Thoracic aorta (tissue), 2 donors: ENCODE results near the gene RAD51C. TPM values are rescaled to one million over a fixed set of nuclear protein-coding genes. Genes with fewer than 3 reads are reported as not detected.

Experiments used
- ATAC-seq: fragments of 150-250 bp; one replicate; pipeline ENCODE4 v1.8.0; 2017; ENCODE audit warnings: low read depth; ENCODE audit not compliant: insufficient number of reproducible peaks, low FRiP score
- DNase-seq: peaks from one replicate; pipeline ENCODE4 v3.0.0-alpha.2; 2020; ENCODE audit warnings: low spot score
- H3K27ac ChIP-seq, 2 donors: fragments of 200-600 bp; sonication (generic); 1 replicate in 1 of 2; 2 replicates in 1 of 2; pipeline ENCODE4 v1.5.1; 2016; ENCODE audit warnings: mild to moderate bottlenecking in 2 of 2, moderate library complexity in 2 of 2
- H3K27me3 ChIP-seq: fragments of 200-600 bp; sonication (generic); replicated peaks from 2 replicates; pipeline ENCODE4 v1.6.0; 2016; ENCODE audit warnings: mild to moderate bottlenecking; ENCODE audit not compliant: insufficient read depth
- H3K36me3 ChIP-seq: fragments of 200-600 bp; sonication (generic); one replicate; pipeline ENCODE4 v1.5.1; 2016
- H3K4me1 ChIP-seq, 2 donors: fragments of 200-600 bp; sonication (generic); 1 replicate in 1 of 2; 2 replicates in 1 of 2; pipeline versions ENCODE4 v1.5.1 to v1.6.0; 2016; ENCODE audit warnings: low read depth in 2 of 2, mild to moderate bottlenecking in 1 of 2; ENCODE audit not compliant: control insufficient read depth in 1 of 2
- H3K4me3 ChIP-seq: fragments of 200-600 bp; sonication (generic); 2 replicates; pipeline ENCODE4 v1.5.1; 2016; ENCODE audit warnings: mild to moderate bottlenecking
- H3K9me3 ChIP-seq: fragments of 200-600 bp; sonication (generic); 2 replicates; pipeline ENCODE4 v1.5.1; 2016
- total RNA-seq, 2 donors: library from RNA; depleted of rRNA; stranded (reverse); fragments of >200 nt; gene quantifications; one replicate each; pipeline versions ENCODE4 v1.1.0 to v1.2.3, GENCODE V29; 2016
- TF ChIP-seq, protein P1 (sequence below): fragments of 200-600 bp; sonication (generic); IDR thresholded peaks from one replicate; pipeline ENCODE4 v1.5.1; 2019; ENCODE audit warnings: antibody characterized with exemption

Gene RAD51C
- total RNA-seq, 2 donors from 2014 or later: 14.6 to 15.4 TPM

DNA sequence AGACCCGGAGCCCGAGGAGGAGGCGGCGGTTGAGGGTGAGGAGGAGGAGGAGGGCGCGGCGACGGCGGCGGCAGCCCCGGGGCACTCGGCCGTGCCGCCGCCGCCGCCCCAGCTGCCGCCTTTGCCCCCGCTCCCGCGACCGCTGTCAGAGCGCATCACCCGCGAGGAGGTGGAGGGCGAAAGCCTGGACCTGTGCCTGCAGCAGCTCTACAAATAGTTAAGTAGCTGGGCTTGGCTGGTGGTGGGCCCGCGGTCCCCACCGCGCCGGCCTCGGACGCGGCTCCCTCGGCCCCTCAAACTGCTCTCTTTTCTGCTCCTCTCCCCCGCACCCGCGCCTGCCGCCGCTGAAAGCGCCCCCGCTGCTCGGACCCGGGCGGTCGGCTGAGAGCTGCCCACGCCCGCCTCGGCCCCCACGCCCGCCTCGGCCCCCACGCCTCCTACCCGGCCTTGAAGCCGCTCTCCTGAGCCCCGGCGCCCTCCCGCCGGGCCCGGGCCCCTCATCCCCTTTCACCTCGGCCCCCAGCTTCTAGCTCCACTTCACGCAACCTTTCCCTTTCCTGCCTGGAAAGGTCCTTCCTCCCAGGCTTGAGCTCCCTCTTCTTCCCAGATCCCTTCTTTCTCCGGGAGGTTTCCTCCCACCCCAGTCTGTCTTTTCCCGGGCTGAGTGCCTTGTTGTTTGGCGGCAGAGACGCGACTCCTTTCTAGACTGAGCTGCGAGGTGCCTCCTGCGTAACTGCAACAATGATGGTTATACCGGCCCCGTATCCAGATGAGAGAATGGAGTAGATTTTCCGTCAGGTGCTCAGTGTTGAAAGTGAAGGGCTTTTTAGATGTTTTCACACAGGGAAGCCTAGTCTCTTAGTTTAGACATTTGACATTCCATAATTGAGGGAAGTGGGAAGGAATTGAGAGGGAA is 64.1 kb downstream of the RAD51C start:
- ATAC-seq (no peak), DNase-seq (no peak)
- Histone ChIP-seq H3K9me3 (no peaks in the 10 kb centered on the region), H3K27ac (peak overlapping the region in 1 of 2 donors; percentile 2), H3K4me3 (peak overlapping the region; percentile 72), H3K4me1 (peaks cover 14 to 19% of the 10 kb centered on the region in 2 donors), H3K36me3 (no peaks in the 10 kb centered on the region), H3K27me3 (no peaks in the 10 kb centered on the region)
- TF ChIP-seq, protein P1, sequence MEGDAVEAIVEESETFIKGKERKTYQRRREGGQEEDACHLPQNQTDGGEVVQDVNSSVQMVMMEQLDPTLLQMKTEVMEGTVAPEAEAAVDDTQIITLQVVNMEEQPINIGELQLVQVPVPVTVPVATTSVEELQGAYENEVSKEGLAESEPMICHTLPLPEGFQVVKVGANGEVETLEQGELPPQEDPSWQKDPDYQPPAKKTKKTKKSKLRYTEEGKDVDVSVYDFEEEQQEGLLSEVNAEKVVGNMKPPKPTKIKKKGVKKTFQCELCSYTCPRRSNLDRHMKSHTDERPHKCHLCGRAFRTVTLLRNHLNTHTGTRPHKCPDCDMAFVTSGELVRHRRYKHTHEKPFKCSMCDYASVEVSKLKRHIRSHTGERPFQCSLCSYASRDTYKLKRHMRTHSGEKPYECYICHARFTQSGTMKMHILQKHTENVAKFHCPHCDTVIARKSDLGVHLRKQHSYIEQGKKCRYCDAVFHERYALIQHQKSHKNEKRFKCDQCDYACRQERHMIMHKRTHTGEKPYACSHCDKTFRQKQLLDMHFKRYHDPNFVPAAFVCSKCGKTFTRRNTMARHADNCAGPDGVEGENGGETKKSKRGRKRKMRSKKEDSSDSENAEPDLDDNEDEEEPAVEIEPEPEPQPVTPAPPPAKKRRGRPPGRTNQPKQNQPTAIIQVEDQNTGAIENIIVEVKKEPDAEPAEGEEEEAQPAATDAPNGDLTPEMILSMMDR: no peak

DNA sequence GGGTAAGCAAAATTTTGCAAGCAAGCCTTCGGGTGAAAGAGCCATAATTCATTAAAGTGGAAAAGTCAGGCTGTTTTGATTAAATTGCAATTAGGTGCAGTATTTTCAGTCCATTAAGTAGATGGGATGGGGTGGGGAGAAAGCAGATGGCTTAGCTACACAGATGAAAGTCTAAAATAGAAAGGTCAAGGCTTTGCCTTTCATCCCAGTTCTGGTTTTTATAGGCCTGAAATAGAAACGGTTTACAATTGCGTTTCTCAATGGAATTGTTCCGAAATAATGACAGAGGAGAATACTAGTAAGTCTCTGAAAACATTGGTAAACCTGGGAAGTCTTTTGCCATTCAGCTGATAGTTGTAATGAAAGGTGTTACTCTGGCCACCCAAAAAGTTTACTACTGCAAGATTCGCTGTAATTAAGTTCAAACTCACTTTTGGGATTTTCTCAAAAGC is 64.8 kb downstream of the RAD51C start:
- peaks cover 14 to 19% of the 10 kb centered on the region in 2 donors for H3K4me1 ChIP-seq
- H3K27me3 ChIP-seq: no peaks in the 10 kb centered on the region

DNA sequence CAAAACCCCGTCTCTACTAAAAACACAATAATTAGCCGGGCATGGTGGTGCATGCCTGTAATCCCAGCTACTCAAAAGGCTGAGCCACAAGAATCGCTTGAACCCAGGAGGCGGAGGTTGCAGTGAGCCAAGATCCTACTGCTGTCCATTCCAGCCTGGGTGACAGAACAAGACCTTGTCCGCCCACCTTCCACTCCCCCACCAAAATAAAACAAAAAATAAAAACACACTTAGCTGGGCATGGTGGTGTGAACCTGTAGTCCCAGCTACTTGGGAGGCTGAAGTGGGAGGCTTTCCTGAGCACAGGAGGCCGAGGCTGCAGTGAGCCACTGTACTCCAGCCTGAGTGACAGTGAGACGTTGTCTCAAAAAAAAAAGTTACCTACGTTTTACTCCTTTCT is 66.5 kb downstream of the RAD51C start:
- Histone ChIP-seq H3K4me3 (no peak overlapping the region), H3K27me3 (no peaks in the 10 kb centered on the region), H3K4me1 (peaks cover 14 to 19% of the 10 kb centered on the region in 2 donors), H3K9me3 (no peaks in the 10 kb centered on the region), H3K27ac (no peak overlapping the region), H3K36me3 (no peaks in the 10 kb centered on the region)
- TF ChIP-seq, protein P1: no peak
- ATAC-seq: no peak
- no peak for DNase-seq

More for the DNA sequence above, 64.8 kb downstream of the RAD51C start:
- DNase-seq (no peak), ATAC-seq (no peak)
- Histone ChIP-seq H3K27ac (no peak overlapping the region), H3K36me3 (no peaks in the 10 kb centered on the region), H3K4me3 (no peak overlapping the region), H3K9me3 (no peaks in the 10 kb centered on the region)
- TF ChIP-seq, protein P1: no peak

DNA sequence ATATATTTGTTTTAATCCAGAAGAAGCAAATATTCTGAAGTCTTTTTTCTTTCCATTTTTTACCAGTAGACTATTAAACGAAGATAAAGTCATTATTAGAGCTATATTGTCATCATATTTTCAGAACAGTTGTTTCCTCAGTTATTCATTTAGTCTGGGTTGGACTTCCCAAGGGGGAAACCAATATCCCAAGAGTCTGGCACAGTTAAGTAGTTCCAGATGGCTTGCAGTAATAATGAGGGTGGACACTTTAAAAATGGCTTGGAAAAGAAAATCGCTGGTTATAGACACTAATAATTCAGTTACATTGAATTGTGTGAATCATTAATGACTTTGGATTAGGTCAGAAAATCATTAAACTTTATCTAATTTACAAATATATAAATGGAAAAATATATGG is 67.1 kb downstream of the RAD51C start:
- Histone ChIP-seq H3K27ac (no peak overlapping the region), H3K36me3 (no peaks in the 10 kb centered on the region), H3K27me3 (no peaks in the 10 kb centered on the region), H3K4me3 (no peak overlapping the region), H3K4me1 (peaks cover 14 to 19% of the 10 kb centered on the region in 2 donors), H3K9me3 (no peaks in the 10 kb centered on the region)
- ATAC-seq (no peak), DNase-seq (no peak)
- TF ChIP-seq, protein P1: no peak

DNA sequence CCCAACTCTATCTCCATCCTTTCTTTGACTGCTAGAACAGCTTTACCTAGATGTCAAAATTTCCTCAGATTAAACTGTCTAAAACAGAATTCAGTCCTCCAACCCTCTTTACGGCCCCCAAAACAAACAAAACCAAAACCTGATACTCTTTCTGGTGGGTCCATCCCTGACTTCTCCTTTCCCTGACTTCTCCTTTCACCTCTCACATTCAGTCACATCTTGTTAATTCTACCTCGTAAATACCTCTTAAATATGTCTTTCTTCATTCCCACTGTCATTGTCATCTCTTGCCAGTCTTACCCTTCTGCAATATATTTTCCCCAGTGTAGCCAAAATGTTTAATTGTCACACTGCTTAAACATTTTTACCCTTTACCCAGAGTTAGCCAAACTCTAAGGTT is 67.8 kb downstream of the RAD51C start:
- H3K4me1 ChIP-seq: peaks cover 14 to 19% of the 10 kb centered on the region in 2 donors
- TF ChIP-seq, protein P1: no peak
- DNase-seq: no peak
- H3K9me3 ChIP-seq: no peaks in the 10 kb centered on the region
- H3K4me3 ChIP-seq: no peak overlapping the region
- H3K27ac ChIP-seq: no peak overlapping the region
- no peaks in the 10 kb centered on the region for H3K36me3 ChIP-seq
- no peaks in the 10 kb centered on the region for H3K27me3 ChIP-seq
- ATAC-seq: no peak
